Osteoblast (primary cell): ENCODE measurements around the gene KAZN. TPM values are rescaled to one million over a fixed set of nuclear protein-coding genes. Genes with fewer than 3 reads are reported as not detected.

ENCODE experiments used
- DNase-seq: peaks from one replicate; pipeline ENCODE4 v3.0.0; 2011; ENCODE audit warnings: low spot score, mixed read lengths; ENCODE audit not compliant: insufficient read length; ENCODE audit errors: missing footprints
- H2AFZ ChIP-seq: 2 replicates; pipeline ENCODE4 v1.6.0; 2011; ENCODE audit warnings: mild to moderate bottlenecking, low read length
- H3K27ac ChIP-seq: 2 replicates; pipeline ENCODE4 v1.5.1; 2011; ENCODE audit warnings: mild to moderate bottlenecking, low read depth, low read length, moderate library complexity
- H3K27me3 ChIP-seq: 2 replicates; pipeline ENCODE4 v1.6.0; 2012; ENCODE audit warnings: mild to moderate bottlenecking, control low read depth, inconsistent platforms, low read length, moderate library complexity; ENCODE audit not compliant: insufficient read depth
- H3K36me3 ChIP-seq: 2 replicates; pipeline ENCODE4 v1.5.1; 2011; ENCODE audit warnings: mild to moderate bottlenecking, low read length, control low read depth, moderate library complexity; ENCODE audit not compliant: insufficient read depth
- H3K4me1 ChIP-seq: 2 replicates; pipeline ENCODE4 v1.5.1; 2011; ENCODE audit warnings: mild to moderate bottlenecking, low read length, control low read depth, moderate library complexity; ENCODE audit not compliant: insufficient read depth
- H3K4me2 ChIP-seq: 2 replicates; pipeline ENCODE4 v1.6.0; 2011; ENCODE audit warnings: mild to moderate bottlenecking, low read length; ENCODE audit not compliant: insufficient read depth
- H3K4me3 ChIP-seq: fragments of 200-600 bp; sonication (generic); 3 replicates; pipeline ENCODE4 v1.5.1; 2012; ENCODE audit warnings: mild to moderate bottlenecking, low read length, inconsistent platforms; ENCODE audit not compliant: insufficient read depth
- H3K79me2 ChIP-seq: 2 replicates; pipeline ENCODE4 v1.6.0; 2012; ENCODE audit warnings: mild to moderate bottlenecking, low read length, control low read depth, inconsistent platforms; ENCODE audit not compliant: insufficient read depth
- H3K9me3 ChIP-seq: 2 replicates; pipeline ENCODE4 v1.5.1; 2011; ENCODE audit warnings: low read depth, low read length, control low read depth
- H4K20me1 ChIP-seq: 2 replicates; pipeline ENCODE4 v1.6.0; 2012; ENCODE audit warnings: mild to moderate bottlenecking, low read length, control low read depth; ENCODE audit not compliant: insufficient read depth
- CTCF ChIP-seq: IDR thresholded peaks from 2 replicates; pipeline ENCODE4 v1.5.1; 2011; ENCODE audit warnings: mild to moderate bottlenecking, low read depth, low read length, moderate library complexity; ENCODE audit errors: extremely low read depth
- total RNA-seq: library from RNA; depleted of rRNA; stranded (reverse); fragments of >200 nt; gene quantifications from 2 replicates; pipeline ENCODE4 v1.2.3, GENCODE V29; 2012

Gene KAZN
- total RNA-seq, 1 donor = 9.0 TPM

GRCh38 chr1:14948112-14948652 lies 349.7 kb downstream of the KAZN start:
- H3K9me3 ChIP-seq = no peaks in the 10 kb centered on the region
- peaks cover 3% of the 10 kb centered on the region for H4K20me1 ChIP-seq
- peaks cover 46% of the 10 kb centered on the region for H3K79me2 ChIP-seq
- no peak overlapping the region for H2AFZ ChIP-seq
- no peak overlapping the region for H3K4me3 ChIP-seq
- H3K4me1 ChIP-seq = peaks cover 37% of the 10 kb centered on the region
- no peak for DNase-seq
- TF ChIP-seq CTCF = no peak
- no peaks in the 10 kb centered on the region for H3K36me3 ChIP-seq
- no peaks in the 10 kb centered on the region for H3K27me3 ChIP-seq
- H3K4me2 ChIP-seq = no peak overlapping the region
- no peak overlapping the region for H3K27ac ChIP-seq

GRCh38 chr1:14949270-14949835 lies 350.9 kb downstream of the KAZN start:
- Histone ChIP-seq H3K9me3 (no peaks in the 10 kb centered on the region), H3K27ac (no peak overlapping the region), H3K27me3 (no peaks in the 10 kb centered on the region), H3K36me3 (no peaks in the 10 kb centered on the region), H3K79me2 (peaks cover 53% of the 10 kb centered on the region), H2AFZ (no peak overlapping the region), H4K20me1 (peaks cover 4% of the 10 kb centered on the region), H3K4me1 (peaks cover 29% of the 10 kb centered on the region), H3K4me3 (no peak overlapping the region), H3K4me2 (no peak overlapping the region)
- no peak for TF ChIP-seq CTCF
- peak; percentile 41 for DNase-seq

GRCh38 chr1:14949836-14950713 lies 351.6 kb downstream of the KAZN start:
- Histone ChIP-seq H3K36me3 (no peaks in the 10 kb centered on the region), H3K9me3 (no peaks in the 10 kb centered on the region), H2AFZ (no peak overlapping the region), H3K4me3 (no peak overlapping the region), H3K4me2 (no peak overlapping the region), H3K27me3 (no peaks in the 10 kb centered on the region), H3K79me2 (peaks cover 57% of the 10 kb centered on the region), H3K4me1 (peaks cover 21% of the 10 kb centered on the region), H4K20me1 (peaks cover 6% of the 10 kb centered on the region), H3K27ac (no peak overlapping the region)
- no peak for DNase-seq
- no peak for TF ChIP-seq CTCF

GRCh38 chr1:14951766-14952165 lies 353.3 kb downstream of the KAZN start:
- no peak overlapping the region for H3K27ac ChIP-seq
- H3K79me2 ChIP-seq = peaks cover 58% of the 10 kb centered on the region

More at GRCh38 chr1:14951766-14952165, 353.3 kb downstream of the KAZN start:
- no peaks in the 10 kb centered on the region for H3K27me3 ChIP-seq
- no peak for DNase-seq
- no peaks in the 10 kb centered on the region for H3K9me3 ChIP-seq
- no peak overlapping the region for H3K4me3 ChIP-seq
- H3K36me3 ChIP-seq = no peaks in the 10 kb centered on the region
- TF ChIP-seq CTCF = no peak
- peaks cover 7% of the 10 kb centered on the region for H3K4me1 ChIP-seq
- H4K20me1 ChIP-seq = peaks cover 16% of the 10 kb centered on the region
- H2AFZ ChIP-seq = no peak overlapping the region
- H3K4me2 ChIP-seq = no peak overlapping the region
